Cerebellar cortex (tissue), 1 donor: ENCODE data around the gene ZNF595.
"Not testable (repeated sequence)": the region's sequence is repeated elsewhere in the genome, so short reads cannot be mapped to it uniquely, and the experiment has no call there.

Source experiments
- DNase-seq: peaks from one replicate; pipeline ENCODE4 v3.0.0-alpha.2; 2015; ENCODE audit warnings: low spot score

ZNF595 gene

DNA sequence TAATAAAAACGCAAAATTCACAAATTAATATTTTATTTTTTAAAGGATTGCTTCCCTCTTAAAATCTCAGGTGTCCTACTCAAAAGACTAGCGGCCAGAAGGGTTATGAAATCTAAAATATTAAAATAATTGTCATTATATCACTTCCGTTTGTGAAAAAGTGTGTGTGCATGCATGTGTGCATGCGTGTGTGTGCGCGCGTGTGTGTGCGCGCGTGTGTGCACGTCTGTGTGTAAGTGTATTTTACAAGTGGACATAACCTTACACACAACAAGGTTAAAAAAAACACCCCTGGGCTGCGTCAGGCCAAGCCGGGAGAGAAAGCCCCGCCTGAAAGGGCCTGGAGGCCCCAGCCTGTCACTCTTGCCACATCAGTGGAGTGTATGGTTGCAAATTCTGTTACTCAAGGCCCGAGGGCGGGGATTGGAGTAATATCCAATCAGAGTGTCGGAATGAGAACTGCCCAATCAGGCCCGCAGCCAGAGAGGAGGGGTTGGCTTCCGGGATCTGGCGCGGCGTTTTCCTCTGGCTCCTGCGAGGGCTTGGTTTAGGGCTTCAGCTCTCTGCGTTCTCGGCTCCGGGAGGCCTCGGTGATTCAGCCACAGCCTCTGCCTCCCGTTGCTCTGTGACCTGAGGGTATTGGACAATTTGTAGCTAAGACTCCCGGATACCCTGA, at the start of gene ZNF595:
TSS of gene ZNF595 (plus strand) at position 518 of the 676 bp plus-strand sequence. CDS start 168 bp downstream, outside the sequence.
- not testable (repeated sequence) for DNase-seq

DNA sequence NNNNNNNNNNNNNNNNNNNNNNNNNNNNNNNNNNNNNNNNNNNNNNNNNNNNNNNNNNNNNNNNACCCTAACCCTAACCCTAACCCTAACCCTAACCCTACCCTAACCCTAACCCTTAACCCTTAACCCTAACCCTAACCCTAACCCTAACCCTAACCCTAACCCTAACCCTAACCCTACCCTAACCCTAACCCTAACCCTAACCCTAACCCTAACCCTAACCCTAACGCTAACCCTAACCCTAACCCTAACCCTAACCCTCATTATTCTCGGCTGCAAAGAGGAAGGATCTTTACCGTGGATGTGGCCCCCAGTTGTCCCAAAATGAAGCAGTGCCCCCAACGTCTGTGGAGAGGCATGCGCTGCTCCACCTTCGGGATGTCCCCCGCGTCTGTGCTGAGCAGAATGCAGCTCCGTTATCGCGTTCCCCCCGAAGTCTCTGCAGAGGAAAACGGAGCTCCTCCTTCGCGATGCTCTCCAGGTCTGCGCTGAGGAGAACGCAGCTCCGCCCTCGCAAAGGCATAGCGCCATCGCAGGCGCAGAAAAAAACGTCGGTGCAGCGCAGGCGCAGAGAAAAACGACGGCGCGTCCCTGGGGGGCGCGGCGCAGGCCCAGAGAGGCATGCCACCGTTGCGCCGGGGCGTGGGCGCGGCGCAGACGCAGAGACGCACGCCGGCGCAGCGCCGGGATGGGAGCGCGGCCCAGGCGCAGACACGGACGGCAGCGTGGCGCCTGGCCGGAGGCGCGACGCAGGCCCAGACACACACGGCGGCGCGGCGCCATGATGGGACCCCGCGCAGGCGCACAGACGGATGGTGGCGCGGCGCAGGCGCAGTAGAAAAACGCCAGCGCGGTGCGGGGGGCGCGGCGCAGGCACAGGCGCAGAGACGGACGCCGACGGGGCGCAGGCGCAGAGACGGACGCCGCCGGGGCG, 42.9 kb upstream of the ZNF595 start:
- not testable (repeated sequence) for DNase-seq

- not testable (repeated sequence) for DNase-seq
Measured at GRCh38 chr4:11095-11815, 41.9 kb upstream of the ZNF595 start.

GRCh38 chr4:11816-12417, 41.2 kb upstream of the ZNF595 start:
- DNase-seq: not testable (repeated sequence)

DNA sequence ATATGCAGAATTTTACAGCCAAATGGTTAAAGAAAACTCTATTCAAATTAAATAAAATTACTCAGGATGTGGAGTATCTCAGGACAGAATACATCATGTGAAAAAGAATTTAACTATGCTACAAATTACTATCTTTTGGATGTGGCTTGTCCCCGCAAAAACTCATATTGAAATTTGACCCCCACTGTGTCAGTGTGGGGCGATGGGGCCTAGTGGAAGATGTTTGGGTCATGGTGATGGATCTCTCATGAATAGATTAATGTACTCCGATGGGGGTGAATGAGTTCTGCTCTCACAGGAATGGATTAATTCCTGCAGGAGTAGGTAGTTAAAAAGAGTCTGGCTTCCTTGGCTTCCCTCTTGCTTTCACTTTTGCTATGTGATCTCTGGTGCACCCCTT, 35.0 kb upstream of the ZNF595 start:
- DNase-seq: not testable (repeated sequence)

- not testable (repeated sequence) for DNase-seq
Measured at GRCh38 chr4:18589-18988, 34.5 kb upstream of the ZNF595 start.

DNA sequence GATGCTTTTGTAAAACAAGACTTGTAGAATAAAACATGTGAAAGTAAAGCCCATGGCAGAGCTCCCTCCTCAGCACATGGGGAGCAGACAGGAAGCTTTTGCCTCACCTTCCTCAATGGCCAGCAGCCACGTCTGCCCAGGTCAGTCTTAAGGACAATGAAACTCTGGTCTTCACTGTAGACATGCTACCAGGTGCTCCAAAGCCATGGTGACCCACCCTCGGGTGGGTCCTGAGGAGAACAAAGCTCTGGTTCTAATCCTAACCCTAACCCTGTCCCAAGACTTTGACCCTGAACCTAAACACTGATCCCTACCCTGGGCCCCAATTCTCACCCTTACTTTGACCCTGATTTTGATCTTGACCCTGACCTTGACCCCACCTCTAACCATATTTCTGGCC, 30.2 kb upstream of the ZNF595 start:
- not testable (repeated sequence) for DNase-seq

DNA sequence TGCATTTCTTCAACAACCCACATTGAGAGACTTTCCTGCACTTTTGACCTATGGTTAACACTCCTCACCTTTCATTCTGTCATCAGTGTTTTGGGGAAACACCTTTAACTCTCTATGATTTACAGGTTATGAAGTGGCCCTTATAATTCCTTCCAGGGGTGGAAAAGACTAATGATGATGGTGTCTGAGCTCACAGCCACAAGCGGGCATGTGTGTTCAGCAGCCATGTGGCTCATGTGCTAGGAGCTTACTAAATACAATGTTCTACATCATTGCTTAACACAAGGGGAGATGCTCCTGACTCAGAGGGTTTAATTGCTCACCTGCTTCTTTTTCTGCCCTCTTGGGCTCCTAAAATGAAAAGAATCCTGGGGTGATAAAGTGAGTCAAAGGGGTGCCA, 28.8 kb upstream of the ZNF595 start:
- DNase-seq: not testable (repeated sequence)

- not testable (repeated sequence) for DNase-seq
Measured at GRCh38 chr4:27501-27900, 25.6 kb upstream of the ZNF595 start.

GRCh38 chr4:28767-29542, 24.2 kb upstream of the ZNF595 start:
- not testable (repeated sequence) for DNase-seq

GRCh38 chr4:33314-33713, 19.8 kb upstream of the ZNF595 start:
- not testable (repeated sequence) for DNase-seq

- DNase-seq: not testable (repeated sequence)
Measured at GRCh38 chr4:36559-37415, 16.3 kb upstream of the ZNF595 start.

DNA sequence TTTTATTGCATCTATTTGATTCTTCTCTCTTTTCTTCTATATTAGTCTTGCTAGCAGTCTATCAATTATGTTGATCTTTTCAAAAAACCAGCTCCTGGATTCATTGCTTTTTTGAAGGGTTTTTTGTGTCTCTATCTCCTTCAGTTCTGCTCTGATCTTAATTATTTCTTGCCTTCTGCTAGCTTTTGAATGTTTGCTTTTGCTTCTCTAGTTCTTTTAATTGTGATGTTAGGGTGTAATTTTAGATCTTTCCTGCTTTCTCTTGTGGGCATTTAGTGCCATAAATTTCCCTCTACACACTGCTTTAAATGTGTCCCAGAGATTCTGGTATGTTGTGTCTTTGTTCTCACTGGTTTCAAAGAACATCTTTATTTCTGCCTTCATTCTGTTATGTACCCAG, 14.9 kb upstream of the ZNF595 start:
- DNase-seq: not testable (repeated sequence)

GRCh38 chr4:43375-43774, 9.7 kb upstream of the ZNF595 start:
- not testable (repeated sequence) for DNase-seq

GRCh38 chr4:51253-51652, 1.9 kb upstream of the ZNF595 start:
- DNase-seq: not testable (repeated sequence)

- DNase-seq: not testable (repeated sequence)
Measured at GRCh38 chr4:51655-52277, 1.4 kb upstream of the ZNF595 start.

DNA sequence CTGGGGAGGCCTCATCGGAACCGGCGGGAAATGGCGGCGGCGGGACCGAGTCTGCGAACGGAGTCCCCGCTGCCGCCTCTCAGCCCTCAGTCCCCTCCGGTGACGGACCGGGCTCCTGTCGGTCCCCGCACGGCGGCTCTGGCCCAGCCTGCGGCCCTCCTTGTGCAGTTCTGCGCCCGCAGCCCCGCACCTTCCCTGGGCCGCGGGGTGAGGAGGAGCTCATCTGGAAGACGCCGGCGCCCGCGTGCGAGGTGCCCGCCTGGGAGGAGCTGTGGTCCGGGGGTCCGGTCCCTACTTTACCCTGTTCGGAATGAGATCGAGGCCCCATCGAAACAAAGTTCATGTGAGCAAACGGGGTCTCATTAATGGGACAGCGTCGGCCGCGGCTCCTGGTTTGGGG, 400 bp downstream of the ZNF595 start:
- DNase-seq: not testable (repeated sequence)

GRCh38 chr4:64733-65132, 11.6 kb downstream of the ZNF595 start:
- DNase-seq: not testable (repeated sequence)

- DNase-seq: no peak
Measured at GRCh38 chr4:71830-72229, 18.7 kb downstream of the ZNF595 start.

DNA sequence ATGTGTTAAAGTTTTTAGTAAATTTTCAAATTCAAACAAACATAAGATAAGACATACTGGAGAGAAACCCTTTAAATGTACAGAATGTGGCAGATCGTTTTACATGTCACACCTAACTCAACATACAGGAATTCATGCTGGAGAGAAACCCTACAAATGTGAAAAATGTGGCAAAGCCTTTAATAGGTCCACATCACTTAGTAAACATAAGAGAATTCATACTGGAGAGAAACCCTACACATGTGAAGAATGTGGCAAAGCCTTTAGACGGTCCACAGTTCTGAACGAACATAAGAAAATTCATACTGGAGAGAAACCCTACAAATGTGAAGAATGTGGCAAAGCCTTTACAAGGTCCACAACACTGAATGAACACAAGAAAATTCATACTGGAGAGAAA, 32.8 kb downstream of the ZNF595 start:
- DNase-seq: no peak
